K562 (cell line): ENCODE measurements around the gene RBBP5. TPM values are rescaled to one million over a fixed set of nuclear protein-coding genes. Genes with fewer than 3 reads are reported as not detected.
A peak's percentile ranks its signal among the peaks of the same experiment; 100 is the strongest.

ENCODE experiments used
- ARID1B ChIP-seq: fragments of 450-650 bp; IDR thresholded peaks from 2 replicates; pipeline ENCODE4 v1.6.1; 2016; ENCODE audit warnings: antibody characterized with exemption, mild to moderate bottlenecking, inconsistent platforms
- CXXC5 ChIP-seq: fragments of 250-450 bp; sonication (Bioruptor Pico); IDR thresholded peaks from 2 replicates; pipeline ENCODE4 v1.8.0; 2022; ENCODE audit warnings: inconsistent platforms, mild to moderate bottlenecking, moderate library complexity
- DDX20 ChIP-seq: fragments of 450-650 bp; IDR thresholded peaks from 2 replicates; pipeline ENCODE4 v1.6.1; 2016; ENCODE audit warnings: missing genetic modification characterization, low read depth, mild to moderate bottlenecking, missing compliant biosample characterization, moderate library complexity
- DMBX1 ChIP-seq: fragments of 250-450 bp; sonication (Bioruptor Pico); IDR thresholded peaks from 2 replicates; pipeline ENCODE4 v1.8.0; 2022; ENCODE audit warnings: inconsistent platforms, mild to moderate bottlenecking, moderate library complexity, borderline replicate concordance
- DPF2 ChIP-seq: fragments of 450-650 bp; IDR thresholded peaks from 2 replicates; pipeline ENCODE4 v1.6.1; 2016
- ELF1 ChIP-seq: fragments of 200-800 bp; sonication (Bioruptor generic); IDR thresholded peaks from 2 replicates; pipeline ENCODE4 v1.6.1; 2016; ENCODE audit warnings: missing genetic modification characterization, missing compliant biosample characterization
- ELK3 ChIP-seq: fragments of 450-650 bp; formaldehyde crosslinking; IDR thresholded peaks from 2 replicates; pipeline ENCODE4 v1.4.0; 2020; ENCODE audit warnings: mild to moderate bottlenecking
- ESRRA ChIP-seq: fragments of 450-650 bp; IDR thresholded peaks from 2 replicates; pipeline ENCODE4 v1.6.1; 2014; ENCODE audit warnings: low read depth, mild to moderate bottlenecking, moderate library complexity, borderline replicate concordance
- HMBOX1 ChIP-seq: sonication (generic); IDR thresholded peaks from 2 replicates; pipeline ENCODE4 v1.6.1; 2016
- ID3 ChIP-seq, 2 experiments: fragments of 250-450 bp in 1 of 2; fragments of 450-650 bp in 1 of 2; sonication (Bioruptor Pico) in 1 of 2; IDR thresholded peaks; 2 replicates each; pipeline versions ENCODE4 v1.6.1 to v1.8.0; 2016 to 2021; ENCODE audit warnings: mild to moderate bottlenecking in 2 of 2, moderate library complexity in 2 of 2, missing compliant biosample characterization in 1 of 2, missing genetic modification characterization in 1 of 2
- JUND ChIP-seq, 2 experiments: IDR thresholded peaks; 2 replicates in 1 of 2; 3 replicates in 1 of 2; pipeline ENCODE4 v1.6.1; 2011; ENCODE audit warnings: borderline replicate concordance in 2 of 2, low read depth in 2 of 2, low read length in 2 of 2, improper control_type of control experiment in 1 of 2, missing biosample characterization in 1 of 2, missing genetic modification characterization in 1 of 2, missing genetic modification reagents in 1 of 2
- KLF16 ChIP-seq: IDR thresholded peaks from 2 replicates; pipeline ENCODE4 v1.6.1; 2016; ENCODE audit warnings: antibody characterized with exemption
- L3MBTL2 ChIP-seq: fragments of 450-650 bp; IDR thresholded peaks from 2 replicates; pipeline ENCODE4 v1.6.1; 2016; ENCODE audit warnings: mild to moderate bottlenecking, moderate library complexity
- MCM7 ChIP-seq, 2 experiments: fragments of 450-650 bp; IDR thresholded peaks; 2 replicates each; pipeline ENCODE4 v1.6.1; 2016 to 2018
- MEIS2 ChIP-seq: fragments of 450-650 bp; IDR thresholded peaks from 2 replicates; pipeline ENCODE4 v1.6.1; 2014; ENCODE audit warnings: mild to moderate bottlenecking; ENCODE audit not compliant: partially characterized antibody
- NCOA4 ChIP-seq: fragments of 450-650 bp; IDR thresholded peaks from 2 replicates; pipeline ENCODE4 v1.6.1; 2018; ENCODE audit warnings: mild to moderate bottlenecking; ENCODE audit not compliant: partially characterized antibody
- PHF21A ChIP-seq: fragments of 450-650 bp; IDR thresholded peaks from 2 replicates; pipeline ENCODE4 v1.6.1; 2017; ENCODE audit warnings: low read depth, borderline replicate concordance
- SIN3A ChIP-seq, 2 experiments: fragments of 150-350 bp in 1 of 2; IDR thresholded peaks; 2 replicates each; pipeline ENCODE4 v1.6.1; 2011 to 2016; ENCODE audit warnings: borderline replicate concordance in 2 of 2, low read depth in 2 of 2, low read length in 2 of 2, mild to moderate bottlenecking in 2 of 2, moderate library complexity in 2 of 2; ENCODE audit not compliant: control insufficient read depth in 1 of 2
- STAT5A ChIP-seq: IDR thresholded peaks from 2 replicates; pipeline ENCODE4 v1.6.1; 2012; ENCODE audit warnings: low read length, inconsistent platforms, borderline replicate concordance
- TEAD2 ChIP-seq: fragments of 450-650 bp; IDR thresholded peaks from 2 replicates; pipeline ENCODE4 v1.6.1; 2016; ENCODE audit warnings: missing genetic modification characterization, control low read depth, missing compliant biosample characterization
- ZNF239 ChIP-seq: fragments of 250-450 bp; sonication (Bioruptor Pico); IDR thresholded peaks from 2 replicates; pipeline ENCODE4 v1.4.0; 2020; ENCODE audit warnings: mild to moderate bottlenecking
- ZNF512 ChIP-seq: IDR thresholded peaks from 2 replicates; pipeline ENCODE4 v1.6.1; 2016; ENCODE audit warnings: missing genetic modification characterization, missing compliant biosample characterization
- ZNF695 ChIP-seq: fragments of 450-650 bp; formaldehyde crosslinking; IDR thresholded peaks from 2 replicates; pipeline ENCODE4 v1.4.0; 2020; ENCODE audit warnings: mild to moderate bottlenecking, moderate library complexity
- polyA plus RNA-seq, 8 experiments: library from polyadenylated mRNA; depleted of rRNA in 4 of 8; stranded (reverse) in 5 of 8; unstranded in 3 of 8; fragments of >200 nt; fragmentation: Nextera tagmentation in 2 of 8; fragmentation: Illumina TruSeq in 1 of 8; extraction: Ambion mirVana in 2 of 8; extraction: Trizol in 1 of 8; gene quantifications; 2 replicates each; pipeline versions ENCODE4 v1.2.1 to v1.2.3, GENCODE V29; 2011 to 2014; ENCODE audit warnings: inconsistent platforms in 1 of 8, missing spikeins in 1 of 8
- total RNA-seq, 7 experiments: library from RNA; depleted of rRNA in 6 of 7; stranded (reverse); fragments of >200 nt in 6 of 7; fragmentation: Illumina TruSeq in 2 of 7; extraction: Trizol in 2 of 7; gene quantifications; 2 replicates each; pipeline versions ENCODE4 v1.2.1 to v1.2.3, GENCODE V29; 2011 to 2021; ENCODE audit warnings: low replicate concordance in 1 of 7

The RBBP5 gene
- total and polyA plus RNA-seq, 9 of the 15 experiments (the other 6 are each of a cell fraction or from before 2014, with no cell fraction given) = 17.2 to 37.4 (median 28.4) TPM

GRCh38 chr1:205170532-205171269, 48.9 kb upstream of the RBBP5 start (continued):
- TF ChIP-seq ARID1B (peak; percentile 75), PHF21A (no peak), ESRRA (peak; percentile 65; the same call in 1 of the 2 replicates), MEIS2 (peak; percentile 97), DDX20 (peak; percentile 37; the same call in 1 of the 2 replicates), MCM7 (IDR thresholded peaks at IDR 0.05) (no peak), L3MBTL2 (peak; percentile 44; the same call in 1 of the 2 replicates), NCOA4 (no peak), CXXC5 (CRISPR knock-in tag) (peak; percentile 82), ELK3 (CRISPR knock-in tag) (no peak), TEAD2 (tag) (peak; percentile 64; the same call in 1 of the 2 replicates), DPF2 (peak; percentile 53; the same call in 1 of the 2 replicates), KLF16 (no peak), HMBOX1 (0 out of 2 replicates have a peak, but pooled peaks have one; percentile 29), ID3 (CRISPR knock-in tag; IDR thresholded peaks at IDR 0.05) (no peak), ID3 (tag; IDR thresholded peaks at IDR 0.05) (0 out of 2 replicates have a peak, but pooled peaks have one; percentile 26), DMBX1 (CRISPR knock-in tag) (peak; percentile 92), ZNF512 (no peak), ELF1 (tag) (peak; percentile 62), ZNF695 (CRISPR knock-in tag) (no peak), STAT5A (peak; percentile 33; the same call in 1 of the 2 replicates), ZNF239 (CRISPR knock-in tag) (peak; percentile 20; the same call in 1 of the 2 replicates), JUND (IDR thresholded peaks at IDR 0.05; ENCODE audit: borderline replicate concordance, low read depth, low read length) (peak; percentile 68; the same call in 1 of the 2 replicates), JUND (tag; IDR thresholded peaks at IDR 0.05; ENCODE audit: borderline replicate concordance, low read depth, low read length) (peak; percentile 65; the same call in 1 of the 3 replicates), SIN3A (IDR thresholded peaks at IDR 0.05; ENCODE audit: borderline replicate concordance in 2 of 2, control insufficient read depth in 1 of 2, low read depth in 2 of 2, low read length in 2 of 2) (no peak)
